GM21390 (cell line): ENCODE data around the gene EPHA2.
"Not testable (repeated sequence)": the region's sequence is repeated elsewhere in the genome, so short reads cannot be mapped to it uniquely, and the experiment has no call there.

ENCODE experiments used
- ATAC-seq: cut with Tn5 transposase; IDR thresholded peaks from one replicate; pipeline ENCODE4 v1.9.1; 2021; ENCODE audit not compliant: unreplicated experiment

EPHA2 gene

DNA sequence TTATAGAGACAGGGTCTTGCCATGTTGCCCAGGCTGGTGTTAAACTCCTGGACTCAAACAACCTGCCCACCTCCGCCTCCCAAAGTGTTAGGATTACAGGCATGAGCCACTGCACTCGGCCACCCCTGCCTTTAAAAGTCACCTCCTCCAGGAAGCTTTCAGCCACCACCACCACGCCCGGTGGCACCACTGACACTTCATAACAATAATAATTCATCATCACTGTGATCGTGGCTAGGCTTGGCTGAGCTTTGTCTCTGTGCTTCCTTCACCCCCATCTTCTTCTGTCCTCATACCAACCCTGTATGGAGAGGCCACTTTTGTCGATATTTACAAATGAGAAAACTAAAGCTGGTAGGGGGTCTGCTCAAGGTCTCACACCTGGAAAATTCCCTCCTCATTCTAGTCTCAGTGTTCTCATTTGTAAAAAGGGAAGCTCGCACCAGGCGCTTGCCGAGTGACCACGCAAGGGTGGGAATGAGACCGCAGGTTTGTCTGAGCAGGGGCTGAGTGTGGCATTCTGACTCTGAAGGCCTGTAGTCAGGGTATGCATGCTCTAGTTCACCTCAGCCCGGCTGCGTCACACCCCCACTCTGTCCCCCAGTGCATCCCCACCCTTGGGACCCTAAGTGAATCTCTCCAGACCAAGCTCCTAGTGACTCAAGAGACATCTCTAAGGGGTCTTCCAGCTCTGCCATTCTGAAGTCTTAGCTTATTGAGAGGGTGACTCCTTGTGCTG lies 12.9 kb upstream of the EPHA2 start:
- no peak for ATAC-seq

DNA sequence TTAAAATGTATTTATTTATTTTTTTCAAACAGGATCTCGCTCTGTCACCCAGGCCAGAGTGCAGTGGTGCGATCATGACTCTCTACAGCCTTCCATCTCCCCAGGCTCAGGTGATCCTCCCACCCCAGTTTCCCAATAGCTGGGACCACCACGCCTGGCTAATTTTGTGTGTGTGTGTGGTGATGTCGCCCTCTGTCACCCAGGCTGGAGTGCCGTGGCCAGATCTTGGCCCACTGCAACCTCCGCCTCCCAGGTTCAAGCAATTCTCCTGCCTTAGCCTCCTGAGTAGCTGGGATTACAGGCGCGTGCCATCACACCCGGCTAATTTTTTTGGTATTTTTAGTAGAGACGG lies 12.3 kb upstream of the EPHA2 start:
- not testable (repeated sequence) for ATAC-seq

DNA sequence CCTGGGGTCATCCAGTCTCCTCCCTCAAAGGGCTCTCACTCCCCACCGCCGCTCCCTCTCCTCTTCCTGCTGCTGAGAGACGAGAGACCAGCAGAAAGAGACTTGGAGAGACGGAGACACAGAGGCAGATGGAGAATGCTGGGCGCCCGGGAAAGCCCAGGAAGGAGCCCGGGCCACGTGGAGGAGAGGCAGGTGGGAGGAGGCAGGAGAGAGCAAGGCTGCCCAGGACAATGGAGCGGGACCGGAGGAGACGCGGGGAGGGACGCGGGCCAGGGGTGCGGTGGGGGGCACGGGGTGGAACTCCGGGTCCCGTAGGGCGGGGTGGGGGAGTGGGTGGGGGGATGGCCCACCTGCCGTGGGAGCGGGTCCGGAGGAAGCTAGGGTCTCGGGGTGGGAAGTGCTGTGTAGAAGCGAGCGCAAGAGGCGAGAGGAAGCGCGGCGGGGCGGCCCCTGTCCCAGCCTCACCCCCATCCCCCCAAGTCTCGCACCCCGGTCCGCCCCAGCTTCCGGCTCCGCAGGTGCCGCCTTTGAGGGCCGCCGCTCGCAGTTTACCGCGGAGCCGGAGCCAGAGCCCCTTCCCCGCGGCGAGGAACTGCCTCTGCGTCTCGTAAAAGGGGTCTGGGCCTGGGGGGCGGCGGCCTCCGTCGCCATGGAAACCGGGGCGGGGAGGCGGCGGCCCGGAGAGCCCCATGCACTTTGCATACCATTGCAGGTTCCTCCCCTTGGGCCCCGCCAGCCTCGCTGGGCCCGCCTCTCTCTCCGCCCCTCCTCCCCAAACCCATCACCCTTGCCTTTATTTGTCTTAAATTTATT lies 11.7 kb upstream of the EPHA2 start:
- peak; percentile 67 for ATAC-seq

DNA sequence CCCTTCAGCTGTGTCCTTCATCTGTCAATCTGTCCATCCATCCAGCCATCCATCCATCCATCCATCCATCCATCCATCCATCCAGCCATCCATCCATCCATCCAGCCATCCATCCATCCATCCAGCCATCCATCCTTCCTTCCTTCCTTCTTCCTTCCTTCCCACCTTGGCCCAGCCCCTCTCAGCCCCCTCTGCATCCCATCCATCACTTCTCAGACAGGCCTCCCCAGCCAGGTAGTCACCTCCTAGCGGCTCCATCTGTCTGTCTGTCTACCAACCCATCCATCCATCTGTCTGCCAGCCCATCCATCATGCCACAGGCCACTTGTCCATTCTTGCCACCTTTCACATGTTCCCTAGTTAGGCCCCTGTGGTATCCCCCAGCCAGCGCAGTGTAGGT lies 10.2 kb upstream of the EPHA2 start:
- no peak for ATAC-seq

DNA sequence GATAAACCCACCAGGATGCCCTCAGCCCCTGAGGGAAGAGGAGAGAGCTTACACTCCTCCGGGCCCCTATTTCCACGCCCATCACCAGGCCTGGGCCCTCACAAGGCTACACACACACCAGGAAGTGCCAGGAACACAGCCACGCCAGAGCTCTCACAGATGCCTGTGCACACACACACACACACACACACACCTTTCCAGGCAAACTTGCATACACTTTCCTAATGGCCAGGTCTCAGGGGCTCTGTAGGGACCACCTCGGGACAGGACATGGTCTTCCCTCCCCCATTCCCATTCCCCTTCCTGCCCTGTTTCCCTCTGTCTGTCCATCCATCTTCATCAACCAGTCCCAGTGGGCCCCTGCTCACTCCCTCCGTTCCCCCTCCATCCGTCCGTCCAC lies 9.7 kb upstream of the EPHA2 start:
- no peak for ATAC-seq

DNA sequence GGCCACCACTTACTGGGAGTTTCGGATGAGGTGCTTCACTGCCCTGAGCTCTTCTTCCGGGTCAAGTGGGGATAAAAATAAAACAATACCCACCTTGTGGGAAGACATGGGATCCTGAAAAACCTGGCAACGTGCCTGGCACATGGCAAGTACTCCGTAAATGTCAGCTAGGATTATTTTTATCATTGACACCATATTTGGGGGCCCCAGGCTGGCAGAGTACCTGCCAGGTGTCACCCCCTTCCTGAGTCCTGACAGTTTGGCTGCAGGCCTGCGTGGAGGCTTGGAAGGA lies 9.2 kb upstream of the EPHA2 start:
- no peak for ATAC-seq

DNA sequence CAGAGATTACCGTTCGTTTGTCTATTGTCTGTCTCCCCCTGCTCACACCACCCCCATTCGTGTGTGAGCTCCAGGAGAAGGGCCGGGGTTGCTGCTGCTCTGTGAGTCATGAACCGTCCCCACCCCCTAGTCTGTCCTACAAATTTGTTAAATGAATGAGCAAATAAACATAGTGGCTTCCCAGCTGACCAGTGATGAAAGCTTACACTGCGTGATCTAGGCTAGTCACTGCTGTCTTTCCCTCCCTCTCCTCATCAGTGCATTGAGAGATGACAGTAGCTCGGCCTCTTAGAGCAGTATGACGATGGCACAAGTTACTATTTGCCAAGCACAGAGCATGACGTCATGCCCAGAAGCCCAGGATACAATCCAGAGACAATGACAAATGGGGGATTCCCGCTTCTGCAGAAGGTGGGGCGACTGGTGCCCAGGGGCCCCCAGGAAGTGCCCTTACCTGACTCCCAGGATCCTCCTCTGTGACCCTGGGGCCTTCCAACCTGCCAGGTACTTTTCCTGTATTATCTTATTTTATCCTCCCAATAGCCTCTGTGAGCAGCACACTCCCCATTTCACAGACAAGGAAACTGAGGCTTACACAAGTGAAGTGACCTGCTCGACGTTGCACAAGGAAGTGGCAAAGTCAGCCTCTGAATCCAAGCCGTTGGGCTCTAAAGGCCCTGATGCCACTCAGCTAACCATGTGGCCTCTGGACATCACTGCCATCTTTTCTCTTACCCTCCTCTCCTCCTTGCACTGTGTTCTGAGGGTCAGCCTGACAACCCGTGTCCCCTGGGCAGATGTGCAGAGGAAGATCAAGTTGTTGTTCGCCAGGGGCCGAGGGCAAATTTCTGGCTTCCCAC lies 8.6 kb upstream of the EPHA2 start:
- ATAC-seq: no peak

DNA sequence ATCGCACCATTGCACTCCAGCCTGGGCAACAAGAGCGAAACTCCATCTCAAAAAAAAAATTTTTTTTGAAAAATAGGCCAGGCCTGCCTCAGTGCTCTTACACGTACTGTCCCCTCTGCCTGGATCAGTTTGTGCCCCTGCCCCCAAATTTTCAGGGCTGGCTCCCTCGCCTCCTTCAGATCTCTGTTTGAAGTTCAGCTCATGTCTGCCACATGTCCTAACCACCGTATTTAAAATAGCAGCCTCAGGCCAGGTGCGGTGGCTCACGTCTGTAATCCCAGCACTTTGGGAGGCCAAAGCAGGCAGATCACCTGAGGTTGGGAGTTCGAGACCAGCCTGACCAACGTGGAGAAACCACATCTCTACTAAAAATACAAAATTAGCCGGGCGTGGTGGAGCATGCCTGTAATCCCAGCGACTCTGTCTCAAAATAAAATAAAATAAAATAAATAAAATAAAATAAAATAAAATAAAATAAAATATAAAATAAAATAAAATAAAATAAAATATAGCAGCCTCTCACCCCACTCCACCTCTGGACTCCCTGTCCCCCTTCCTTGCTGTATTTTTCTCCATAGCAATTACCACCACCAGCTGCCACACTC lies 7.8 kb upstream of the EPHA2 start:
- ATAC-seq: not testable (repeated sequence)

DNA sequence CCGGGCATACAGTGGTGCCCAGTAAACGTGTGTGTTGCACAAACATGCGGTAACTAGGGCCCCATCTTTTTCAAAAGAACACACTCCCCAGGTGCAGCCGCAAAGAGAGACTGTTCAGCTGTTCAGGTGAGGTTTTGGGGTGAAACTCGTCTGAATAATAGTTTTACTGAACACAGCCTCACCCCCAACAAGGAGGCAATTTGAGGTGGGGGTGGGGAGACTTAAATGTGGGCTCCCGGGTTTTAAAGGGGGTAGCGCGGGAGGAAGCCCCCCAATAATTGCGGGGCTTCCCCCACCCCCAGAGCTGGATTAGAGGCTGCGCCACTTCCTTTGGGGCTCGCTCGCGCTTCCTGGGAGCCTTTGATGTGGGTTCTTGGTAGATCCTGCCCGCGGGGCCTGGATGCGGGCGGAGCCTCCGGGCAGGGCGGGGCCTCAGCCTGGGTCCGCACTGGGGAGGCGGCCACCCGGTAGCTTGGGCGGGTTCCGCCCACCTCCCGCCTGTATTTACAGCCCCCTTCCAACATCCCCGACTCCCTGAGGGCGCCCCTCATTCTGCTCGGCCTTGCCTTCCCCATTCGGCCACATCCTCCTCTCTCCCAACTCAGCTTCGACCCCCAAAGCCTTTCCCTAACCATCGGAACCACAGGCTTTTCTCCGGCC lies 6.4 kb upstream of the EPHA2 start:
- ATAC-seq: no peak

DNA sequence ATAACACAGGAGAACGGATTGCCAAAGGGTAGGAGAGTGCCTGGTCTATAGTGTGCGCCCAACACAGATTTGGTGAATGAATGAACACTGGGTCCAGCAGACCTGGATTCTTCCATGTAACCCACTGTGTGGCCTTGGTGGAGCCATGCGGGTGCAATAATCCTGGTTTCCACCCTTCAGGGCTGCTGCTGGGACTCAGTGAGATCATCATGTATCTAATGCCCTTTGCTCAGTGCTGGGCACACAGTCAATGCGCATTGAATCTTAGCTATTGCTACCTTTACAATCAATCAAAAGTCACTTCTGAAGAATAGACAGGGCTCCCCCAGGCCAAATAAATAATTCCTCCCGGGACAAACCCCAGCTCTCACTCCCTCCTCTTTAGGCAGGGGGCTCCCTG lies 5.8 kb upstream of the EPHA2 start:
- ATAC-seq: no peak

DNA sequence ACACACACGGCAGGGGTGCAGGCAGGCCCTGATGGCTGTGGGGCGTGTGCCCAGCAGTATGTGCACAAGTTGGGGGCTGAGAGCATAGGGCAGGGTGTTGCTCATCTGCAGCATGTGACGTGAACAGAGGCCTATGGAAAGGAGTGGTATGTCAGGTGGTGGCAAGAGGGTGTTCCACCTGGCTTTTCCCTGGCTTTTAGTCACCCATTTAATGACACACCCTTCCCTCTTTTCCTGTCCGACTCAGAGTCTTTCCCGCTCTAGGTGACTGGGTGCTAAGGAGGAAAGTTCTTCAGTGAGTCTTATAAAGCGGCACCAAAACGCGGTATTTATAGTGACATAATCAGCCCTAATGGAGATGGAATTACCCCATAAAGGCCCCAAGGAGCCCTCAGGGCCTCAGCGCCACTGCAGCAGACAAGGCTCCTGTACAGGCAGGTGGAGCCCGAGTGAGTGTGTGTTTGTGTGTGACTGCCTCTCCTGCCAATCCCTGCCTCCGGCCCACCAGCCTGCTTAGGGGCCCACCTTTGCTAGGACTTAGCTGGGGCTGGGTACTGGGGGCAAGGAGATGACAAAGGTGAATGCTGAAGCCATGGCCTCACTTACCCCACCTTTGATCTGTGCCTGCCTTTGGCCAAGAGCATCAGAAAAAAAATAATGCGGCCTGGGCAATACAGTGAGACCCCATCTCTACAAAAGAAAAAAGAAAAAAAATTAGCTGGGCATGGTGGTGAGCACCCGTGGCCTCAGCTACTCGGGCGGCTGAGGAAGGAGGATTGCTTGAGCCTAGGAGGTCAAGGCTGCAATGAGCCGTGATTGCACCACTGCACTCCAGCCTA lies 3.3 kb upstream of the EPHA2 start:
- ATAC-seq: no peak

DNA sequence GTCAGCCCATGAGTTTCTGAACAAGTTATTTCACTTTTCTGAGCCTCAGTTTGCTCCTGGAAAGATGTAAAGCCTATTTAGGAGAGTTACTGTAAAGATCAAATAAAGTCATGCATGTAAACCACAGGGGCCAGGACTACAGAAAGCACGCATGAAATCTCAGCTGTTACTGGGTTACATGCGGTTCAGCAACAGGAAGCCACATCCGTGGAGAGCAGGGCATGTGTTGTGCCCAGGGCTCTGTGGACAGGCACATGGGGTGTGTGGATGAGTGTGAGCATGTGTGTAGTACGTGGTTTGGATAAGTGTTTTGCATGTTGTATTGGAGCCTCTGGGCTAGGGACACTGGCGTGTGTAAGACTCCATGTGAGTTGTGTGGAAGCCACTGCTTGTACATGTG lies 2.2 kb upstream of the EPHA2 start:
- ATAC-seq: no peak

DNA sequence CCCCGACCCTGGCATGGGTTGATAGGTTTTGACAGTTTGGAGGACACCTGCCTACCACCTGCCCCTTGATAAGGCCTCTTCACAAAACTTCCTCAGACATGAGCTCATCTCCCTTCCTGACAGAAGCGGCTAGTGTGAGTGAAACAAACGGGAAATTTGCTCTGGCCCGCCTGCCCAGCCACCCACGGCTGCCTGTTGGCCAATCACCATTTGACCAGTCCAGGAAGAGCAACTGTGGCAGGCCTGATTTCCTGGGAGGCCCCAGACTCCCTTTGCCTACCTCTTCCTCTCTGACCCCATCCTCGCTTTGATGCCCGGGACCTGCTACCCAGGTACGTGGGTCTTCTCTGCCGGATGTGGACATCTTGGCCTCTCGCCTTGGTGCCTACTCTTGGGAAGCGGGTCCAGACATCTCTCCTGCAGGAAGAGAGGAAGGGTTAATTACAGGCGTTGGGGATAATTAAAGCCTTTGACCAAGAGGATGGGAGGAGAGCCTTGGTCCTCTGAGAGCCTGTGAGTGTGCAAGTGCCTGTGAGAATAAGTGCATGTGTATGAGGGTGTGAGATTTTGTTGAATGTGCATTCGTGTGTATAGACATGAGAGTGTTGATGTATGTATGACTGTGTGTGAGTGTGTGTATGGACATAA lies 1.1 kb upstream of the EPHA2 start:
- no peak for ATAC-seq

DNA sequence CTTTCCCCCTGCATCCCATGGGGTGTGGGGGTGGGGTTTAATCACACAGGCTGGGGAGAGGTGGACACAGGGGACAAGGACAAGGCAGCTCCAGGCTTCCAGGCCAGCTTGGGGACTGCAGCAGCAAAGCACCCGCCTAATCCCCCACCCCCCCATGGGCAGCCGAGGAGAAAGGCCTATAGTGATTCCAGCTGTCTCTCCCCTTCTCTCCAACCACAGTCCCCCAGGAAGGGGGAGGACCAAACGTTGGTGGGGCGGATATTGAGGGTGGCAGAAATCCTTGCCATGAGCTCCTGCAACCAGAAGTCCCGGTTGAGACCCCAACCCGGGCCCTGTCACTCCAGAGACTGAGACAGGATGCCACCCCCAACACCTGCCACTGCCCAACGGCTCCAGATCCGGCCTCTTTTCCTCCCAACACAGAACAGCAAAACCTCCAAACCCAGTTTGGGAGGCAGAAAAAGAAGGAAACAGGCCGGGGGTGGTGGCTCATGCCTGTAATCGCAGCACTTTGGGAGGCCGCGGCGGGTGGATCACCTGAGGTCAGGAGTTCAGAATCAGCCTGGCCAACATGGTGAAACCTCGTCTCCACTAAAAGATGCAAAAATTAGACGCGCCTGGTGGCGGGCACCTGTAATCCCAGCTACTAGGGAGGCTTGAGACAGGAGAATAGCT lies 1.7 kb downstream of the EPHA2 start:
- ATAC-seq: no peak

DNA sequence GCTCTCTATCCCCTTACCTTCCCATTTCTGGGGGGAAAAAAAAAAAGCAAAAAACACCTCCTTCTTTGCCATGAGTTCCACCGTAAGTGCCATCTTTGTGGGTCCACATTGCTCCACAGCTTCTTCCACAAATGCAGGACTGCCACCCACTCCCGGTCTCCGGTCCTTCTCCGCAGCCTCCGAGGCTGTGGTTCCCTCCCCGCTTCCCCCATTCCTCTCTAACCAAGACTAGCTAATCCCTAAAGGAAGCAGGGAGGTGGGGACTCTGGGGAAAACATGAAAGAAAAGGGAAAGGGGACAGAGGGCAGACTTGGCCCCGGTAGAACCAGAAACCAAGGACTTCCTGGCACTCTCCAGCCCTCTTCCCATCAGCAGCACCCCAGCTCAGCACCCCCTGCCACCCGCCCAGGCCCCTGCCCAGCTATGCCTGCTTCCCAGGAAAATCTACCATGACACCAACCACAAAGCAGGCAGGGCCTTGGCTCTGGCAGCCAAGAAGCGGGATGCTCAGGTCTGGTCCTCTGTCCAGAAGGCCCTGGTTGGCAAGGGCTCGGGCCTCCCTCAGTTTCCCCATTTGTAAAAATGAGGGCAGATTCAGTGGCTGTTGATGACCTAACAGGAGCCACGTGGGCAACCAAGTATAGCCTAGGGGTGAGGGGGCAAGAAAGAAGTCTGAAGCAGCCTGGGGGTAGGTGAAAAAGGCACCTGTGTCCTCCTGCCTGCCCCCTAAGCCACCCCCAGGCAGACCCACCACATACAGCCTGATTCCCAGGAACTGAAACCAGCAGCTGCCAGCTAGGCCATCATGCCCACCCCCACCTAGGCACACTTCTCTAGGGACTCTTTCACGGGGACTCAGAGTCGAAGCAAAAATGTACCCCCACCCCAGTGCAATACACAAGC lies 2.5 kb downstream of the EPHA2 start:
- no peak for ATAC-seq

DNA sequence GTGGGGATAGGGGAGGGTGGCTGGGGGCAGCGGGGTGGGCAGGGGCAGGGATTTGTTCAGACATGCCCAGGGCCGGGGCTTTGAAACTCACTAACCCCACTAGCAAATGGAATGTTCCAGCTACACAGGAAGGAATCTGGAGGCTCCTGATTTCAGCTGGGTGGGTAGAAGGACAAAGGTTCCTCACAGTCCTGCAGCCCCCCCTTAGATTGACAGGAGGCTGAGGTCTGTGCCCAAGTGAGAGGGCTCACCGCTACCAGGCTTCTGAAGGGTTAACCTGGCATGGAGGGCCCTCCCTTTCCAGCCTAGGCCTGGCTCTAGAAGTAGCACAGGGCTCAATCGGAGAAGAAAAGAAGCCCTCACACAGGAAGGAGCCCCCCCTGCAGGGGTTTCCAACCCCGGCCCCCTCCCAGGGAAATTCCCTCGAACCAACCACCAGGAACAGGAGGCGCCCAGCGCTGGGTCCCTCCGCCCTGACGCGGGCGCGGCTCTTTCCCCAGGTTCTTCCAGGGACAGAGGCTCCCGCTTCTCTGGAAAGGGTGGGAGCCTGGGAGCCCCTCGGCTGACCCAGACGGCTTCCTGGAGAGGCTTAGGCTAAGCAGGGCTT lies 3.3 kb downstream of the EPHA2 start:
- no peak for ATAC-seq

DNA sequence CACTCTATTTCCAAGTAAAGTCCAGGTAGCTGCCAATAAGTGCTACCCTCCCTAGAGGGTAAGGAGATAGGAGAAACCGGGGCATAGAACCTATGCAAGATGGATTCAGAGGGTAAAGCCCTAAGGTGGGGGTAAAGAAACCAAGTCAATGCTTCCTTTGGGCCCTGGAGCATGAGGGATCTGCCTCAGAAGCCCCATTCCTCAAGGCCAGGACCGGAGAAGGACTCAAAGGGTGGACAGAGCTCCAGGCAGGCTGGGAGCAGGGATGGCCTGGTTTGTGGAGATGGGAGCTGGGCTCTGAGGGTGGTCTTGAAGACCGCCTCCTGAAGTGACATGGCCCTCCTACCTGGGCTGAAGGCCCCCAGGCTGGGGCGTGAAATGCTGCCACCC lies 3.9 kb downstream of the EPHA2 start:
- ATAC-seq: no peak
